ENCODE measurements around the gene PDCD7.
A peak's percentile ranks its signal among the peaks of the same experiment; 100 is the strongest.

Gene PDCD7

DNA sequence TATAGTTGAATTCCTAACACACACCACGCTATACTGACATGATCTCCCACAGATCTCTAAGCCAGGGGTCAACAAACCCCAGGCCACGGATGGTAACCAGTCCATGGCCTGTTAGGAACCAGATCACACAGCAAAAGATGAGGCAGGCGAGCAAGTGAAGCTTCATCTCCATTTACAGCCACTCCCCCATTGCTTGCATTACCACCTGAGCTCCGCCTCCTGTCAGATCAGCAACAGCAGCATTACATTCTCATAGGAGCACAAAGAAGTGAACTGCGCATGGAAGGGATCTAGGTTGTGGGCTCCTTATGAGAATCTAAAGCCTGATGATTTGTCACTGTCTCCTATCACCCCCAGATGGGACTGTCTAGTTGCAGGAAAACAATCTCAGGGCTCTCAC is 2.7 kb downstream of the PDCD7 start:
- H3K36me3 ChIP-seq (ENCODE audit: insufficient read depth, low read length), result peaks cover 27% of the 10 kb centered on the region
- H3K27me3 ChIP-seq (ENCODE audit: insufficient read depth, low read length), result no peaks in the 10 kb centered on the region
- no peak overlapping the region for H3K4me3 ChIP-seq (ENCODE audit: low read depth, low read length)
- peaks cover 43% of the 10 kb centered on the region for H3K79me2 ChIP-seq (ENCODE audit: control insufficient read depth, insufficient read depth, low read length, unreplicated experiment)
- no peak overlapping the region for H3K27ac ChIP-seq (ENCODE audit: low read depth, low read length)
- H2AFZ ChIP-seq (ENCODE audit: low read length, unreplicated experiment), result no peak overlapping the region
- no peaks in the 10 kb centered on the region for H3K4me1 ChIP-seq (ENCODE audit: control insufficient read depth, insufficient read depth, low read length, unreplicated experiment)

GRCh38 chr15:65115542-65115941 is 18.1 kb downstream of the PDCD7 start:
- Histone ChIP-seq H3K79me2 (ENCODE audit: control insufficient read depth, insufficient read depth, low read length, unreplicated experiment) (no peaks in the 10 kb centered on the region), H3K36me3 (ENCODE audit: insufficient read depth, low read length) (peaks cover 32% of the 10 kb centered on the region), H3K27ac (ENCODE audit: low read depth, low read length) (no peak overlapping the region), H3K4me1 (ENCODE audit: control insufficient read depth, insufficient read depth, low read length, unreplicated experiment) (no peaks in the 10 kb centered on the region), H3K27me3 (ENCODE audit: insufficient read depth, low read length) (no peaks in the 10 kb centered on the region), H3K4me3 (ENCODE audit: low read depth, low read length) (no peak overlapping the region), H2AFZ (ENCODE audit: low read length, unreplicated experiment) (no peak overlapping the region)

DNA sequence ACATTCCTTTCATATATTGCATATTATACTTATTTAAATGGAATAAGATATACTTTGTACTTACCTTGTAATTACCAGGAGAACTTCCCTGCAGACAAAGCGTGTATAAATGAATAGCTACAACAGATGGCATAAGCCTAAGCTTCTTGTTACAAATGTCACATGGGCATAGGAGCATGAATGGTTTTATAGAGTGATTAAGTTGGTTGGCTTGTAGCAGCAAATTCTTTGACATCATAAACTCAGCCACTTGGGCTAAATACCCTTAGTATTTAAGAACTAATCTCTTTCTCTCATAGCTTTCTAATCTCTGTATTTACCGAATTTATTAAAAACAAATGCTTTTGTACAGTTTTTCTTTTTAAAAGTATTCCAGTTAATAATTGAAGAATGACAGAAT is 18.5 kb downstream of the PDCD7 start, which contains the start of gene UBAP1L:
TSS of gene UBAP1L (minus strand) at position 115 of the 400 bp plus-strand sequence. CDS start 8,985 bp downstream, outside the sequence.
- Histone ChIP-seq H3K79me2 (ENCODE audit: control insufficient read depth, insufficient read depth, low read length, unreplicated experiment) (no peaks in the 10 kb centered on the region), H3K27me3 (ENCODE audit: insufficient read depth, low read length) (no peaks in the 10 kb centered on the region), H3K36me3 (ENCODE audit: insufficient read depth, low read length) (peaks cover 32% of the 10 kb centered on the region), H3K4me3 (ENCODE audit: low read depth, low read length) (no peak within 1 kb of the TSS), H3K4me1 (ENCODE audit: control insufficient read depth, insufficient read depth, low read length, unreplicated experiment) (no peaks in the 10 kb centered on the region), H2AFZ (ENCODE audit: low read length, unreplicated experiment) (no peak within 1 kb of the TSS), H3K27ac (ENCODE audit: low read depth, low read length) (no peak within 1 kb of the TSS)

DNA sequence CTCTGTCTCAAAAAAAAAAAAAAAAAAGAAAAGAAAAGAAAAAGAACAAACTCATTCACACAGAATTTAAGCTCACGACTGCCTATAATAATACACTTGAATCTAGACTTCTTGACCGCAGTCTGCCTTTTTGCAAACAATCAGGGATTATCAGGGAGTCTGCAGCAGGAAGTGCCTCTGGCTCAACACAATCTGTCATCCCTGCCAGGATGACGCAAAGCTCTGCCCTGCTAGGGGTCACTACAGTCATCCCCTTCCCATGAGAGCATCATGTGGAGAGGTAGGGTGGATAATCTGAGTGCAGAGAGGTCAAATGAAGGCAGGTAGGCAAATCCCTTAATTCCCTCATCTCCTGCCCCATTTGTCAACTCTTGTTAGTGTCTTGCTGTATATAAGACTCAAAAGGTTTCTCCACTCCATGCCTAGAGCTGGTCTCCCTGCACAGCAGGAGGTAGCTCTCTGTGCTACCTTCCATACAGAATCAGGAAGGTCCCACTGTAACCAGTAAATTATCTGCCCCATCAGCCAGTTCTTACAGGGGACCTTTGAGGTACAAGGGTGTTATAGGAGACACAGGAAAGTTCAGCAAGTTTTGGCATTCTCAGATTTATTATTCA is 22.8 kb downstream of the PDCD7 start:
- H3K36me3 ChIP-seq (ENCODE audit: insufficient read depth, low read length), result peaks cover 6% of the 10 kb centered on the region; the same call in 1 of the 2 replicates
- H2AFZ ChIP-seq (ENCODE audit: low read length, unreplicated experiment), result no peak overlapping the region
- no peaks in the 10 kb centered on the region for H3K4me1 ChIP-seq (ENCODE audit: control insufficient read depth, insufficient read depth, low read length, unreplicated experiment)
- H3K79me2 ChIP-seq (ENCODE audit: control insufficient read depth, insufficient read depth, low read length, unreplicated experiment), result no peaks in the 10 kb centered on the region
- no peaks in the 10 kb centered on the region for H3K27me3 ChIP-seq (ENCODE audit: insufficient read depth, low read length)
- no peak overlapping the region for H3K4me3 ChIP-seq (ENCODE audit: low read depth, low read length)
- H3K27ac ChIP-seq (ENCODE audit: low read depth, low read length), result peak overlapping the region; percentile 15; the same call in 1 of the 2 replicates

DNA sequence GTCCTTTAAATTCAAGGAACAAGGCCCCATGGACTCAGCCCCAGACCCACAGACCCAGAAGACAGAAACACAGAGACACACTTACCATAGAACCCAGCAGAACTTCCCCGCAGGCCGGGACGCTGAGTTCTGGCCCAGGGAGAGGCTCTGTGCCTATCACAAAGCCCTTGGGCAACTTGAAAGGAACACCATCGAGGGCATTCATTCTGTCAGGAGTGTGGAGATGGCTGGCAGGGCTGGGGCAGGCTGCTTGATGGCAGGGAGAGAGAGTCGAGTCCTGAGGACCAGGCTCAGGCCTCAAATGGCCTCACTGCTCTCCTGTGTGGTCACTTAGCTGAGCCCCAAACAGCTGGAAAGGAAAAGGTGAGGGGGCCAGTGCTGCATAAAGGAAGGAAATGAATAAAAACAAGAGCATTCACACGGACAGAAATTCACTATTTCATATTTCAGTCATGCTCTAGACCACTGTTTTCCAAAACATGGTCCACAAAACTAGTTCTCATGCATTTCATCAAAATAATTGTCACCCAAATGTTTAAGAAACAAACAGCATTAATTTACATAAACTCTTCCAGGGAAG is 27.5 kb downstream of the PDCD7 start:
- Histone ChIP-seq H3K27ac (ENCODE audit: low read depth, low read length) (no peak overlapping the region), H3K27me3 (ENCODE audit: insufficient read depth, low read length) (no peaks in the 10 kb centered on the region), H3K4me3 (ENCODE audit: low read depth, low read length) (no peak overlapping the region), H3K4me1 (ENCODE audit: control insufficient read depth, insufficient read depth, low read length, unreplicated experiment) (no peaks in the 10 kb centered on the region), H2AFZ (ENCODE audit: low read length, unreplicated experiment) (no peak overlapping the region), H3K79me2 (ENCODE audit: control insufficient read depth, insufficient read depth, low read length, unreplicated experiment) (no peaks in the 10 kb centered on the region), H3K36me3 (ENCODE audit: insufficient read depth, low read length) (peaks cover 1% of the 10 kb centered on the region; the same call in 1 of the 2 replicates)

DNA sequence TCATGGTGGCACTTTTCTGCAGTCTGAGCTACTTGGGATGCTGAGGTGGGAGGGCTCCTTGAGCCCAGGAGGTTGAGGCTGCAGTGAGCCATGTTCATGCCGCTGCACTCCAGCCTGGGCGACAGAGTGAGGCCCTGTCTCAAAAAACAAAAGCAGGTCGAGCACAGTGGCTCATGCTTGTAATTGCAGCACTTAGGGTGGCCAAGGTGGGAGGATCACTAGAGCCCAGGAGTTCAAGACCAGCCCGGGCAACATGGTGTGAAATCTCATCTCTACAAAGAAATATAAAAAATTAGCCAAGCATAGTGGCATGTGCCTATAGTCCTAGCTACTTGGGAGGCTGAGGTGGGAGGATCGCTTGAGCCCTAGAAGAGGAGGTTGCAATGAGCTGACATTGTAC is 28.6 kb downstream of the PDCD7 start:
- Histone ChIP-seq H3K36me3 (ENCODE audit: insufficient read depth, low read length) (peaks cover 8% of the 10 kb centered on the region; the same call in 1 of the 2 replicates), H3K27ac (ENCODE audit: low read depth, low read length) (no peak overlapping the region), H3K79me2 (ENCODE audit: control insufficient read depth, insufficient read depth, low read length, unreplicated experiment) (no peaks in the 10 kb centered on the region), H3K4me3 (ENCODE audit: low read depth, low read length) (no peak overlapping the region), H3K4me1 (ENCODE audit: control insufficient read depth, insufficient read depth, low read length, unreplicated experiment) (no peaks in the 10 kb centered on the region), H2AFZ (ENCODE audit: low read length, unreplicated experiment) (no peak overlapping the region), H3K27me3 (ENCODE audit: insufficient read depth, low read length) (no peaks in the 10 kb centered on the region)

DNA sequence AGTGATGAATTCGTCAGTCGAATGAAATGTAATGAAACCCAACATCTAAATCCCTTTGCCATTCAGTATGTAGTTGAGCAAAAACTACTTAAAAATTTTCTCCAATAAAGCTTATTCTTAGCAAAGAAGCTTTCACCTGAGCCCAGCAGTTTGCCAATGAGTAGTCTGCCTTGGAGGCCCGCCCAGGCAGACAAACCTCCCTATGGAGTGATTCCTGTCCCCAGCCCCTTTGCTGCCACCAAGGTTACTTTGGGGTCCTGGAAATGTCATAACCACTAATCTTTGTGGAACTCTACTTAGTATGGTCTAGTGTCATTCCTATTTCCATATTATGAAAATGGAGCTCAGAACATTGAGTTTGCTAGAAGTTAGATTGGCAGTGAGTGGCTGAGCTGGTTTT is 30.7 kb downstream of the PDCD7 start:
- Histone ChIP-seq H2AFZ (ENCODE audit: low read length, unreplicated experiment) (no peak overlapping the region), H3K4me3 (ENCODE audit: low read depth, low read length) (no peak overlapping the region), H3K4me1 (ENCODE audit: control insufficient read depth, insufficient read depth, low read length, unreplicated experiment) (no peaks in the 10 kb centered on the region), H3K27ac (ENCODE audit: low read depth, low read length) (no peak overlapping the region), H3K27me3 (ENCODE audit: insufficient read depth, low read length) (no peaks in the 10 kb centered on the region), H3K79me2 (ENCODE audit: control insufficient read depth, insufficient read depth, low read length, unreplicated experiment) (no peaks in the 10 kb centered on the region), H3K36me3 (ENCODE audit: insufficient read depth, low read length) (peaks cover 16% of the 10 kb centered on the region; the same call in 1 of the 2 replicates)

GRCh38 chr15:65101891-65102708 is 31.5 kb downstream of the PDCD7 start:
- Histone ChIP-seq H3K27ac (ENCODE audit: low read depth, low read length) (no peak overlapping the region), H3K79me2 (ENCODE audit: control insufficient read depth, insufficient read depth, low read length, unreplicated experiment) (no peaks in the 10 kb centered on the region), H2AFZ (ENCODE audit: low read length, unreplicated experiment) (no peak overlapping the region), H3K27me3 (ENCODE audit: insufficient read depth, low read length) (no peaks in the 10 kb centered on the region), H3K4me3 (ENCODE audit: low read depth, low read length) (no peak overlapping the region), H3K36me3 (ENCODE audit: insufficient read depth, low read length) (peaks cover 16% of the 10 kb centered on the region; the same call in 1 of the 2 replicates), H3K4me1 (ENCODE audit: control insufficient read depth, insufficient read depth, low read length, unreplicated experiment) (no peaks in the 10 kb centered on the region)

DNA sequence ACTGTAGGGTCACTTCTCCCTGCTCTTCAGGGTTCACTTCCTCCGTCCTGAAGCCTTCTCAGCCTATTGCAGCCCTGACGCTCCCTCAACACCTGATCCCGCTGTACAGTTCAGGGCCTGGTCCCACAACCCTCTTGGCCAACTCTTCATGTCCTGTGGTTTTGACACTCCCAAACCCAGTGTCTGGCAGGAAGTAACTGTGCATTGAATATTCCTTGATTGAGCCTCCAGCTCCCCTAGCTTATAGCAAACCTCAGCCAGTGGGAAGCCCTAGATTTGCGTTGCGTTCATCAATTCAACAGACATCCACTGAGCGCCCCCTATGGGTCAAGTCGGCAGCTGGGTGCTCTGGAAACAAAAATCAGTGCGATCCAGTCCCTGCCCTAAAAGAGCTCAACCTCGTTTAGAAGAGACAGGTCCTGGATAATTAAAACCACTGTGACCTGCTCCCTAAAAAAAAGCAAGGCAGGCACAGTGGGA is 32.2 kb downstream of the PDCD7 start:
- Histone ChIP-seq H2AFZ (ENCODE audit: low read length, unreplicated experiment) (no peak overlapping the region), H3K27ac (ENCODE audit: low read depth, low read length) (no peak overlapping the region), H3K79me2 (ENCODE audit: control insufficient read depth, insufficient read depth, low read length, unreplicated experiment) (no peaks in the 10 kb centered on the region), H3K36me3 (ENCODE audit: insufficient read depth, low read length) (peaks cover 16% of the 10 kb centered on the region; the same call in 1 of the 2 replicates), H3K4me3 (ENCODE audit: low read depth, low read length) (no peak overlapping the region), H3K4me1 (ENCODE audit: control insufficient read depth, insufficient read depth, low read length, unreplicated experiment) (no peaks in the 10 kb centered on the region), H3K27me3 (ENCODE audit: insufficient read depth, low read length) (no peaks in the 10 kb centered on the region)

DNA sequence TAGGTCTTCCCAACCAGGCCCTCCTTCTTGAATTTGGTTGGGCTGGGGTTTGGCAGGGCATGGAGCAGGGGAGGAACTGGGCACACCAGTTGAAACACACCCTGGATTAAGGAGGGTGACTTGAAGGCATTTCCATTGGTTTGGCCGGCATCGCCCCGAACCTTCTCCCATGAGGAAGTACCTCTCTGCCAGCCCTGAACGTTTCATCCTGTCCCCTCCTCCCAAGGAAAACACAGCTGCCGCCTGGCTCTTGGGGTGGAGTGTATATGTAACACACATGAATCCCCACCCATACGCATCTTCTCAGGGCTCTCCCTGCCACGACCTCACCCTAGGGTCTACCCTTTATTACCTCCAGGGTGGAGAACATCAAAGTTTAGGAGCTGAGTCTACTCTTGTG is 33.2 kb downstream of the PDCD7 start:
- Histone ChIP-seq H3K27ac (ENCODE audit: low read depth, low read length) (no peak overlapping the region), H2AFZ (ENCODE audit: low read length, unreplicated experiment) (no peak overlapping the region), H3K36me3 (ENCODE audit: insufficient read depth, low read length) (peaks cover 16% of the 10 kb centered on the region; the same call in 1 of the 2 replicates), H3K79me2 (ENCODE audit: control insufficient read depth, insufficient read depth, low read length, unreplicated experiment) (no peaks in the 10 kb centered on the region), H3K4me3 (ENCODE audit: low read depth, low read length) (no peak overlapping the region), H3K4me1 (ENCODE audit: control insufficient read depth, insufficient read depth, low read length, unreplicated experiment) (no peaks in the 10 kb centered on the region), H3K27me3 (ENCODE audit: insufficient read depth, low read length) (no peaks in the 10 kb centered on the region)

All from ACC112 (cell line).